Measurements from ENCODE around the gene OR9K2.
A peak's percentile ranks its signal among the peaks of the same experiment; 100 is the strongest.
"Not testable (repeated sequence)": the region's sequence is repeated elsewhere in the genome, so short reads cannot be mapped to it uniquely, and the experiment has no call there.

Gene OR9K2

DNA sequence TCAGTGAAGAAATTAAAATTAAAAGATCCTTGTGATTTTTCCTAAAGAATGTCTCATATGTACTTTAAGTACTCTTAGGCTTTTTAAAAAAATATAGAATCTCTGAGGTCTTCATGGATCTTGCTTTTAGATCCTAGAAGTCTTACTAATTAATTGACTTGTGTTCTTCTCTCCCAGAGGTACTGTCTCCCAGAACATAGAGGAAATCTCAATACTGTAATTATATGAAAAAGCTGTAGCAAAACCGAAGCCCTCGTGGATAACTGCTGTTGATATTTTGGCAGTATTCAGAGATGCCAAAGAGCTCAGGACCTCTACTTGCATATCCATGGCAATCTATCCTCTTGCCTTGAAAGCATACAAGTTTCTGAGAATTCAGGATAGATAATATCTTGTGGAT lies at the start of gene OR9K2:
OR9K2 (plus strand) TSS at position 301 of the 400 bp plus-strand sequence. CDS start 3,429 bp downstream, outside the sequence.
- DNase-seq: no peak
- in situ Hi-C loops (cut with HindIII; ENCODE audit: low pct_ligation_motif_present, low pct_unique_long_range_greater_than_20kb, low sequenced_read_pairs): no loop called here

DNA sequence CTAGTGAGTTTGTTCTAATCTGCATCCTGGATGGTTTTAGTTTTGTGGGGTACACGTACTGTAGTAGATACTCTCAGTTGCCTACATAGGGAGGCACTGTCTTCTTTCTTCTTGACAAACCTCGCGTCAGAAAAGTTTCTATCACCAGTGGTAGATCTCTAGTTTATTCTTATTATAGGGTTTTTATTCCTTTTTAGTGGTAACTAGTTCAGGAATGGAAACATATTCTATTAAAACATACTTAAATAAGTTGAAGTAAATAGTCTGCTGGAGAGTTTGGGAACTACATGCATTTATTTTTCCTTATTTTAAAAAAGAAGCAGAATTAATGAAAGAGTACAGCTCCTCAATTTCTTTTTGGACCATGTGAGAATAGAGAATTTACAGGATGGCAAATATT lies 33.6 kb upstream of the OR9K2 start:
- in situ Hi-C loops (cut with HindIII; ENCODE audit: low pct_ligation_motif_present, low pct_unique_long_range_greater_than_20kb, low sequenced_read_pairs): no loop called here
- DNase-seq: no peak

GRCh38 chr12:55112378-55112875 lies 13.8 kb upstream of the OR9K2 start:
- no peak for DNase-seq
- in situ Hi-C loops (cut with HindIII; ENCODE audit: low pct_ligation_motif_present, low pct_unique_long_range_greater_than_20kb, low sequenced_read_pairs): no loop called here

DNA sequence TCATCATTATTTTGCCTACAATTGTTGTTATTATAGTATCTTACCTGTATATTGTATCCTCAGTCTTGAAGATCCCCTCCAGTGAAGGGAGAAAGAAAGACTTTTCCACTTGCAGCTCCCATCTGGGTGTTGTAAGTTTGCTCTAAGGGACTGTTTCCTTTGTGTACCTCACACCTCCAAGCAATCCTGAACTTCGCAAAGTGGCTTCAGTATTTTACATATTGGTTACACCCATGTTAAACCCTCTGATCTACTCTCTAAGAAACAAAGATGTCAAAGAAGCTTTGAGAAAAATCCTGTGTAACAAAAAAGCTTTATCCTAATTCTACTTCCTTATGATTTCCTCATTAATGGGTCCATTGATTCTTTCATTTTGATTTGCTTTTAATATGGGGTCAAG lies 10.1 kb upstream of the OR9K2 start:
- DNase-seq: no peak

DNA sequence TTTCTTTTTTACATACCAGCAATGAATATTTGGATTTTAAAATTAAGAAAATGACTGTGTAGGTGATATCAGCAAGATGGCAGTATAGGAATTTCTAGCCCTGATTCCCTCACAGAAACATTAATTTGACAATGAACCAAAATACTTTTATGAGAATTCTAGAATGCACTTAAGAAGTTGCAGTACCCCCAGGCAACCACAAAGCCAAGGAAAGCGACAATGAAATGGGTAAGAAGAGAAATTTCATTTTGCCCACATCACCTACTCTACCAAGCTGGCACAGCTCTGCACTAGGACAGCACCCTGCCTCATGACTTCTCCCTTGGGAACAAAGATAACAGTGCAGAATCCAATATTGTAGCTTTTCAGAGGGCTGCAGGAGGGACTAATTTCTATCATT lies 6.6 kb downstream of the OR9K2 start:
- in situ Hi-C loops (cut with HindIII; ENCODE audit: low pct_ligation_motif_present, low pct_unique_long_range_greater_than_20kb, low sequenced_read_pairs): no loop called here
- DNase-seq: no peak

More for the DNA sequence above, 10.1 kb upstream of the OR9K2 start:
- in situ Hi-C loops (cut with HindIII; ENCODE audit: low pct_ligation_motif_present, low pct_unique_long_range_greater_than_20kb, low sequenced_read_pairs): no loop called here

GRCh38 chr12:55142669-55143565 lies 16.7 kb downstream of the OR9K2 start:
- in situ Hi-C loops (cut with HindIII; ENCODE audit: low pct_ligation_motif_present, low pct_unique_long_range_greater_than_20kb, low sequenced_read_pairs): no loop called here
- peak; percentile 77 for DNase-seq

DNA sequence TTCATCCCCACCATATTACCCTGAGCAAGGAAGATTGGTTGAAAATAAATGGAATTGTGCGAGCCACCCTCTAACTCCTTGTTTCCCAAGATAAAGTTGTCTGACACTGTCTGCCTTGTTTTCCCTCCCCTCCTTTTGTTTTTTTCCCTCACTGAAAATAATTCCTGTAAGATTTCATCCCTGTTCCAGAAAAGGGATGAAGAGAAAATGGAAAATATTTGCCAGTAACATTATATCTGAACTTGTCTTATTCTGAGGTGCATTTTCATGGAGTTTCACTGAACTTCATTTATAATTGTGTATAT lies 17.3 kb downstream of the OR9K2 start:
- in situ Hi-C loops (cut with HindIII; ENCODE audit: low pct_ligation_motif_present, low pct_unique_long_range_greater_than_20kb, low sequenced_read_pairs): no loop called here
- DNase-seq: no peak

- DNase-seq; in situ Hi-C loops (cut with HindIII; ENCODE audit: low pct_ligation_motif_present, low pct_unique_long_range_greater_than_20kb, low sequenced_read_pairs): not testable (repeated sequence)
Measured at GRCh38 chr12:55167010-55167640, 40.9 kb downstream of the OR9K2 start.

GRCh38 chr12:55171445-55171844 lies 45.2 kb downstream of the OR9K2 start:
- DNase-seq: no peak
- in situ Hi-C loops (cut with HindIII; ENCODE audit: low pct_ligation_motif_present, low pct_unique_long_range_greater_than_20kb, low sequenced_read_pairs): no loop called here

GRCh38 chr12:55171846-55172245 lies 45.6 kb downstream of the OR9K2 start:
- in situ Hi-C loops (cut with HindIII; ENCODE audit: low pct_ligation_motif_present, low pct_unique_long_range_greater_than_20kb, low sequenced_read_pairs); DNase-seq: not testable (repeated sequence)

GRCh38 chr12:55172686-55173085 lies 46.5 kb downstream of the OR9K2 start:
- in situ Hi-C loops (cut with HindIII; ENCODE audit: low pct_ligation_motif_present, low pct_unique_long_range_greater_than_20kb, low sequenced_read_pairs): no loop called here
- no peak for DNase-seq

GRCh38 chr12:55173456-55173855 lies 47.2 kb downstream of the OR9K2 start:
- in situ Hi-C loops (cut with HindIII; ENCODE audit: low pct_ligation_motif_present, low pct_unique_long_range_greater_than_20kb, low sequenced_read_pairs): no loop called here

More at GRCh38 chr12:55173456-55173855, 47.2 kb downstream of the OR9K2 start:
- DNase-seq: no peak
